HG02884 (cell line): Measurements from ENCODE around the gene SPATA46.

ENCODE experiments used
- ATAC-seq: cut with Tn5 transposase; IDR thresholded peaks from one replicate; pipeline ENCODE4 v1.9.1; 2021; ENCODE audit warnings: mild to moderate bottlenecking, moderate library complexity; ENCODE audit not compliant: unreplicated experiment

SPATA46 gene

DNA sequence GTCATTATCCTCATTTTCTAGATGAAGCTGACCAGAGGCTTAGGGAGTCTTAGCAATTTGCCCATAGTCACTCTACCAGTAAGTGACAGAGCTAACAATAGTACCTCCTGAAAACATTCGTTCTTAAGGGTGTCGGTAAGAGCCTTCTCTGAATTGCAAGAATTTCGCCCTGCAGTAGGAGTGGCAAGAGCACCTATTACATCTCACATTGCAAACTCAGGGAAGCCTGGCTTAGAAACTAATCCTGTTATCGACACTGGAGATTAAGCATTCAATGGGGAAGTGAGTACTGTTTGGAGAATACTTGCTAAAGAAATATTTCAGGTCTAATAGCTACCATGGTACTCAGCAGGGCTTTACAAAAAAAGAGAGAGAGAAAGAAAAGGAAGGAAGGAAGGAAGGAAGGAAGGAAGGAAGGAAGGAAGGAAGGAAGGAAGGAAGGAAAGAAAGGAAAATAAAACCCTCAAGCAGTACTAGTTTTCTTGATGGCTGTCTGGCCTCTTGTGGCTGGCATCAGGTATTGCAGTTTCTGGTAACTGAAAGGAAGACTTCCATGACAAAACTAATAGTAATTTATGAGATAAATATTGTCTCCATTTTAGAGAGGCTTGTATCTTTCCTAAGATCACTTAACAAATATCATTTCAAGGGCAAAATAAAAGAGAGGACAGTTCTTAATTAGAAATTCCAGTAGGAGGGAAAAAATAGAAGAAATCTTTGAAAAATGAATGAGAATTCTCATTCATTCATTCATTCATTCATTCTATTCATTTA is 15.3 kb upstream of the SPATA46 start:
- no peak for ATAC-seq

DNA sequence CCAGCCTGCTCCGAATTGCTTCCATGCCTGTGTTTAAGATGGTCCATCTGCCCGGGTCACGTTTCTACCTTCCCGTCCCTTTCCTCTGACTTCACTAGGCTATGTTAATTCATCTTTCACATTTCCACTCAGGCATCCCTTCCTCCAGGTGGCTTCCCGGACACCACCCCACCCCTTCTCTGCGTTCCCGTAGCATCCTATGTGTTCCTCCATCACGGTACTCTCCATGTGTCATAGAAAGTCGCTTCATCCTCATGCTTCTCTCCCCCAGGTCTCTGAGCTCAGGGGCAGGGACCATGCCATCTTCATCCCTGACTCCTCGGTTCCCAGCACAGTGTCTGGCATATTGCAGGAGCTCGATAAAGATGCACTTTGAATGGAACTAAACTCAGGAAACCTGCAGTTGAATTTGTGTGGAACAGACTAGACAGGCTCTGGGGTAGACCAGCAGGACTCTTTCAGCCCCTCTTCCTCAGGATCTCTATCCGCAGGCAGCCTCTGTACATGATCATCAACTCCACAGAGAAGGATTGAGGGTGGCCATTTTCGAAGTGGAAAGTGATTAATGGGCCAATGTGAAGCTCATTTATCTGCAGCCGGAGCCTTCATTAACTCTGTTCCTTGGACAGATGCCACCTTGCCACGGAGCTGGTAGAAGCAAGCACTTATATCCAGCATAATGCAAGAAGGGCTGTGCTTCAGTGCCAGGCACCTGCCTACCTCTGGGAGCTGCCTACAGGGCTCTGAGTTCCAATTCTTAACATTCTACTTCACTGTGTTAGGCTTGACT is 13.9 kb upstream of the SPATA46 start:
- ATAC-seq = no peak

DNA sequence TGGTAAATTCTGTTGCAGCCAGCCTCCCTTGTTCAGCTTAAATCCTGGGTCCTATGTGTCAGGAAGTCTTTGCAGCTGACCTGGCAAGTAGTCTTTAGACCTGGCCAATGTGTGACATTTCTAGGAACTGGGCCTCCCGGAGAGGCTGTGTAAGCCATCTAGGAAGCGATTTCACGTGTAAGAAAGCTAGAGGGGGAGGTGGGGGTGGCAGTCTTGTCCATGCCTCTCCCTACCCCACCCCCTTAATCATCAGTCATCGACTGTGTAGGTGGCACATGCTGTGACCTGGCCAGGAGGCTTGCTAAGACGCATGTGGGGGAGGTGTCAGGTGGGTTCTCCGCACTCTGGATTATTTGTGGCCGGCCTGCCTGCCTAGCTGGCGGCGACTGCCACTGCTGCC is 13.3 kb upstream of the SPATA46 start:
- no peak for ATAC-seq

GRCh38 chr1:162389021-162389818 is 12.6 kb upstream of the SPATA46 start:
- no peak for ATAC-seq

DNA sequence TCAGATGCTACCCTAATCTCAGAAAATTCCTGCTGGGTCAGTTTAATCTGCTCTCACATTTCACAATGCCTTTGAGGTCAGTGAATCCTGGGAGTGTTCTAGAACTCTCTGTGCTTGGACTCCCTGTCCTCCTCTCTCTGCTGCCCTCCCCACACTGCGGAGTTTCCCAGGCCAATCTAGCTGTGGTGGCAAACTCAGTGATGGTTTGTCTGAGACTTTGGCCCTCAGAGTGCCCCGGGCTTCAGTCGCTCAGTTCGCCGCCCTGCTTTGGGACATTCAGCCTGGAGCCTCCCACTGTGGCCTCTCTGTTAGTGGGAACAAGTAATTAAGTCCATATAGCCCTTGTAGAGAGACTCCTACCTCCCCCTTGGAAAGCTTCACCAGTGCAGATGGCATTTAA is 12.0 kb upstream of the SPATA46 start:
- no peak for ATAC-seq

DNA sequence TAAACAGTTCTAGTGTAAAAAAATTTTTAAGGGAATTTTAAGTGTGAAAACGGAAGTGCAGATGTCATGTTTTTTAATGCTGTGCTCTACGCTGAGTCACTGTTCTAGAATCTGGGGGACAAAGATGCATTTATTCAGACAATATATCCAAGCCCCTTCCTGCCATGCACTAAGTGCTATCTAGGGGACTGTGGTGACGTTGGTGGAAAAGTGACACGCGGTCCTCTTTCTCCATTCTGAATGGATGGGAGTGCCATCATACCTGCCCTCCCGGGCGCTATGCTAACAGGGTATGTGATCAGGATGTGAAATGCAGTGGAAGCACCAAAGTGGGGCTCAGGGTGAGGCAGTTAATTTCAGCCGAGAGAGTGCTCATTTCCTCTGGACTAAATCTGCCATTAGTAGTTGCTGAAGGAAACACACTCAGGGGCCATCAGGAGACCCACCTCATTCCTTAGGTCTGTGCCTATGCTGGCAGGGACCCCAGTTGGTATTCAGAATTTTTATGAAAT is 11.5 kb upstream of the SPATA46 start:
- no peak for ATAC-seq

GRCh38 chr1:162387226-162388082 is 10.8 kb upstream of the SPATA46 start:
- ATAC-seq = no peak

GRCh38 chr1:162386292-162387225 is 9.9 kb upstream of the SPATA46 start:
- ATAC-seq = no peak

DNA sequence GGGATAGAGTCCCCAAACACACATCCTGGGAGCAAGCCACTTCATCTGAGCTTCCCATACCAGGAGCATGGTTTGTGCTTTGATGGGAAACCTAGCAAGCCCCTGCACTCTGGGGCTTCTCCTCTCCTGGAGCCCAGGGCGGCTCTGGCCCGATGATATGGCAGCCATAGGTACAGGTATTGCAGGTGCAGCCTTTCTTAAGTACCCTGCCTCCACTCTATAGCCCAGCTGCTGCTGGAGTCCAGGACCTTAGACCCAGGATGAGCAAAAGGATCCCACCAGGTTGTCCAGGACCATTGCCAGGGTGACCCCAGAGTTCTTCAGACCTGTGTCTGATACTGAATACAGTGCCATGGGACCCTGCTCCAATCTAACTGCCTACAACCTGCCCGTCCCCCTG is 9.0 kb upstream of the SPATA46 start:
- no peak for ATAC-seq

DNA sequence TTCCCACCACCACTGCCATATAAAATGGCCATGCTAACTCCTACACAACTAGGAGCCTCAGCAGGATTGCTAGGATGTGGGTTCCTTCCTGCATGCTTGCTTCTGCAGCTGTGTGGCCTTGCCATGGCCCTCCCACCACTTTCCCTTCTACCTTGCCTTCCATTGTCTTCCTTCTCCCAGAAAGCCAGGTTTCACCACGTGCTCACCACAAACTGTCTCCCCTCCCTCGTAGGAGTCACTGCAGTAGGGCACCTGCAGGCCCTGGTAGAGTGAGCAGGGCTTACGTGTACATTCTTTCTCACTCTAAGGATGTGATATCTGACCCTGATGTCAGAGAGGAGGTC is 8.6 kb upstream of the SPATA46 start:
- no peak for ATAC-seq

- no peak for ATAC-seq
Measured at GRCh38 chr1:162384601-162385279, 8.1 kb upstream of the SPATA46 start.

DNA sequence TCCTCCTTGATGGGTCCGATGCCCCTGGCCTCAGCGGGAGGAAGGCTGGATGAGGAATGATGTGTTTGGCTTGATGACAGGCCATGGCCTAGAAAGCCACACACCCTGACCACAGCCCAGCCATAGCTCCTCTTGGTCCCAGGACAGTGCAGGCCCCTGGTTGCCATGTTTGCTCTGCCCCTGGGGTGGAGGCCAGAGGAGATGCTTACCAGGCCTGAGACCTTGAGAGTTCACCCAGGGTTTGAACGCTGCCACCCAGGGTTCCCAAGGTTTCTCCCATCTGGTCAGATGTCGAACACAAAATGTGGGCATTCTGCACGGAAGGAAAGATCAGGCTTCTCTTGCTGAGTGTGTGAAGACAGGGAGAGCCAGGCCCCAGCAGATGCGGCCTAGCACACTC is 7.5 kb upstream of the SPATA46 start:
- no peak for ATAC-seq

DNA sequence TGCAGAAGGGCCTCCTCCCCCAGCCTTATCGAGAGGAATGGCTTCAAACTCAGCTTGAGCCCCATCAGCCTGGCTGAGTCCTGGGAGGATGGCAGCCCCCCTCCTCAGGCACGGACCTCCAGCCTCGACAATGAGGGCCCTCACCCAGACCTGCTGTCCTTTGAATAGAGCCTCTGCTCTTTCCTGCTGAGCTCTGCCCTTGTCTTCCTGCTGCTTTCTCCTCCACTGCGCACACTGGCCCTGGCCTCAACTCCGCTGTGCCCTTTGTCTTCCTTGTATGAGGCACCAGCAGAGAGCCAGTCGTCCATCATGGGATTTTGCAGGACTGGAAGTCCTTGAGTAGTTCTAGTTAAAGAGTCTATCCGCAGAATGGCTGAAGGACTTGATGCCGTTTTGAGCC is 6.9 kb upstream of the SPATA46 start:
- ATAC-seq = no peak

- no peak for ATAC-seq
Measured at GRCh38 chr1:162383091-162383490, 6.4 kb upstream of the SPATA46 start.

GRCh38 chr1:162381941-162382750 is 5.5 kb upstream of the SPATA46 start:
- ATAC-seq = no peak

DNA sequence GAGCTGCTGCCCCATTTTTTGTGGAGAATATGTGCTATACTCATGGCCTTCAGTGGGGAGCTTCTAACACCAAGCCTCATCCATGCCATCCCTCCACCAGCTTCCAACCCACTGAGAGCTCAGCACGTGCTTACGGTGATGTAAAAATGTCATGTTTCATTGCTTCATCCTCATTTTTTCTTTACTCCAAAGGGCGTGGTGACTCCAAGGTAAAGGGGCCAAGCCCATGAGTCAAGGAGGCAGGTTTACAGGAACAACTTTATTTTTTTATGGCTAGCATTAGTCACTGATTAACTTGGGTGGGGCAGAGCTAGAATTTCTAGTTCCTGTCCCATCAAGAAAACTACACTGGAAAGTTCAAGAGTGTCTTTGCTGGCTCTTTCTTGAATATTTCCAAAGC is 4.7 kb upstream of the SPATA46 start, which contains the start of gene C1orf226:
Gene C1orf226 (plus strand): TSS at position 346 of the 400 bp plus-strand sequence. CDS start 174 bp downstream, outside the sequence.
- no peak for ATAC-seq

GRCh38 chr1:162380061-162380846 is 3.6 kb upstream of the SPATA46 start:
- ATAC-seq = no peak
